Vagina (tissue), 2 donors: Measurements from ENCODE around the gene SPR. TPM values are rescaled to one million over a fixed set of nuclear protein-coding genes. Genes with fewer than 3 reads are reported as not detected.

Source experiments
- DNase-seq, 2 donors: peaks; one replicate each; pipeline ENCODE4 v3.0.0-alpha.2; 2017; ENCODE audit errors: extremely low spot score in 2 of 2
- H3K27ac ChIP-seq: fragments of 200-600 bp; sonication (generic); one replicate; pipeline ENCODE4 v1.5.1; 2019
- H3K27me3 ChIP-seq: fragments of 200-600 bp; sonication (generic); one replicate; pipeline ENCODE4 v1.5.1; 2019
- H3K36me3 ChIP-seq, 2 donors: fragments of 200-600 bp; sonication (generic); one replicate each; pipeline ENCODE4 v1.5.1; 2017 to 2019
- H3K4me1 ChIP-seq: fragments of 200-600 bp; sonication (generic); one replicate; pipeline ENCODE4 v1.5.1; 2019
- H3K4me3 ChIP-seq, 2 donors: fragments of 200-600 bp; sonication (generic); 1 replicate in 1 of 2; 2 replicates in 1 of 2; pipeline ENCODE4 v1.5.1; 2016 to 2019
- H3K9me3 ChIP-seq: fragments of 200-600 bp; sonication (generic); one replicate; pipeline ENCODE4 v1.5.1; 2019
- POLR2A ChIP-seq, 2 donors: fragments of 450-650 bp; IDR thresholded peaks; one replicate each; pipeline ENCODE4 v1.6.1; 2017; ENCODE audit warnings: antibody characterized with exemption in 2 of 2, mild to moderate bottlenecking in 2 of 2, moderate library complexity in 2 of 2
- POLR2AphosphoS5 ChIP-seq, 2 donors: sonication (generic); formaldehyde crosslinking; IDR thresholded peaks; one replicate each; pipeline ENCODE4 v1.9.0; 2017; ENCODE audit warnings: antibody characterized with exemption in 2 of 2, mild to moderate bottlenecking in 2 of 2, low read depth in 1 of 2; ENCODE audit not compliant: insufficient read depth in 1 of 2
- intact Hi-C: fragments of 100-400 bp; cut with DNase I; formaldehyde crosslinking; loops from one replicate; pipeline ENCODE4 v1.15.1; 2023
- total RNA-seq: library from RNA; depleted of rRNA; stranded (reverse); fragments of >200 nt; gene quantifications from one replicate; pipeline ENCODE4 v1.2.3, GENCODE V29; 2016
- TF ChIP-seq, protein P1 (sequence below), 3 experiments: fragments of 450-650 bp in 2 of 3; fragments of 200-600 bp in 1 of 3; sonication (generic) in 1 of 3; IDR thresholded peaks; one replicate each; pipeline ENCODE4 v1.5.1; 2017 to 2019; ENCODE audit warnings: antibody characterized with exemption in 3 of 3, mild to moderate bottlenecking in 2 of 3, moderate library complexity in 2 of 3

SPR gene
- total RNA-seq, 1 donor from 2014 or later, result 45.7 TPM

DNA sequence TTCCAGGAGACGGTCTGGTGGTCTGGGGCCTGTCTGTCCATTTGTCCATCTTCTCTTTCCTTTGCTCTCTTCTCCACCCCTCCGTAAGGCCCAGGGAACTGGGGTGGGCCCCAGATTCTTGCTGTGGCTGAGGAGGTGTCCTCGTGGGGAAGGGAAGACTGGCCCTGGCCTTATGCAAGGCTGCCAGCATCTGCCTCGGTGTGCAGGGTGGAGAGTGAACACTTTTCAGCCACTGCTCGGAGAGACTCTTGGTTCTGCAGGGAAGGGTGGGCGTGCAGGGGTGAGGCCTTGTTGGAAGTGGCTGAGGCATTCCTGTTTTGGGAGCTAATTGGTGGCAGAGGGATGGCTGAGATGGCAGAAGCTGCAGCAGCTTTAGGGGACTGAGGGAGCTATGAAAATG, 53.2 kb downstream of the SPR start:
- no peak for DNase-seq
- Histone ChIP-seq H3K36me3 (no peaks in the 10 kb centered on the region), H3K27ac (no peak overlapping the region), H3K9me3 (no peaks in the 10 kb centered on the region), H3K27me3 (no peaks in the 10 kb centered on the region), H3K4me1 (peaks cover 10% of the 10 kb centered on the region), H3K4me3 (no peak overlapping the region)
- TF ChIP-seq POLR2AphosphoS5 (IDR thresholded peaks at IDR 0.05; ENCODE audit: insufficient read depth in 1 of 2, low read depth in 1 of 2) (no peak), POLR2A (IDR thresholded peaks at IDR 0.05) (no peak)
- TF ChIP-seq, protein P1, sequence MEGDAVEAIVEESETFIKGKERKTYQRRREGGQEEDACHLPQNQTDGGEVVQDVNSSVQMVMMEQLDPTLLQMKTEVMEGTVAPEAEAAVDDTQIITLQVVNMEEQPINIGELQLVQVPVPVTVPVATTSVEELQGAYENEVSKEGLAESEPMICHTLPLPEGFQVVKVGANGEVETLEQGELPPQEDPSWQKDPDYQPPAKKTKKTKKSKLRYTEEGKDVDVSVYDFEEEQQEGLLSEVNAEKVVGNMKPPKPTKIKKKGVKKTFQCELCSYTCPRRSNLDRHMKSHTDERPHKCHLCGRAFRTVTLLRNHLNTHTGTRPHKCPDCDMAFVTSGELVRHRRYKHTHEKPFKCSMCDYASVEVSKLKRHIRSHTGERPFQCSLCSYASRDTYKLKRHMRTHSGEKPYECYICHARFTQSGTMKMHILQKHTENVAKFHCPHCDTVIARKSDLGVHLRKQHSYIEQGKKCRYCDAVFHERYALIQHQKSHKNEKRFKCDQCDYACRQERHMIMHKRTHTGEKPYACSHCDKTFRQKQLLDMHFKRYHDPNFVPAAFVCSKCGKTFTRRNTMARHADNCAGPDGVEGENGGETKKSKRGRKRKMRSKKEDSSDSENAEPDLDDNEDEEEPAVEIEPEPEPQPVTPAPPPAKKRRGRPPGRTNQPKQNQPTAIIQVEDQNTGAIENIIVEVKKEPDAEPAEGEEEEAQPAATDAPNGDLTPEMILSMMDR (IDR thresholded peaks at IDR 0.05), result no peak
- intact Hi-C loops, result no loop called here

DNA sequence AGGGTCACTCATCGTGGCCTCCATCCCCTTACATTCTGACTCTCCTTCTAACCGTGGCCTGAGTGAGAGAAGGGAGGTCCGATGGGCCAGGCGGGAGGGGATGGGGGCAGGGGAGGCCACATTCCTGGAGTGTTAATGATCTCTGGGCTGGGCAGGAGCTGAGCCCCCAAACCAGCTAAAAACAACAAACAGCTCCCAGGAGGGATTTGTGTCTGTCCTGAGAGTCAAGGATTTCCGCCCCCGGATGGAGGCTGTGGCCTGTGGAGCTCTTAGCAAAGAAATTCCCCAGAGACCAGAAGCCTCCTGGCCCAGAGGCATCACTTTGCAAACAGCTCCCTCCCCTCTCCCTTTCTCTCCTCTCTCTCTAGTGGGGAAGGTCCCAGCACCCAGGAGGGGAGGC, 53.6 kb downstream of the SPR start:
- Histone ChIP-seq H3K36me3 (no peaks in the 10 kb centered on the region), H3K27ac (no peak overlapping the region), H3K27me3 (no peaks in the 10 kb centered on the region), H3K4me1 (peaks cover 10% of the 10 kb centered on the region), H3K4me3 (no peak overlapping the region), H3K9me3 (no peaks in the 10 kb centered on the region)
- TF ChIP-seq, protein P1 (IDR thresholded peaks at IDR 0.05), result no peak
- no peak for TF ChIP-seq POLR2A (IDR thresholded peaks at IDR 0.05)
- TF ChIP-seq POLR2AphosphoS5 (IDR thresholded peaks at IDR 0.05; ENCODE audit: insufficient read depth in 1 of 2, low read depth in 1 of 2), result no peak
- no peak for DNase-seq
- intact Hi-C loops, result no loop called here

Other genes starting within 250 kb of the SPR start
- 41.5 TPM for gene EXOC6B, start 61.4 kb upstream of the SPR start, total RNA-seq
- not detected for gene EMX1, start 30.1 kb downstream of the SPR start, total RNA-seq
- gene SFXN5, start 184.3 kb downstream of the SPR start, total RNA-seq, result 9.8 TPM
- 33.1 TPM for gene RAB11FIP5, start 225.5 kb downstream of the SPR start, total RNA-seq